ENCODE measurements around the gene PRSS16.

GRCh38 chr6:27286141-27286540 is 38.6 kb downstream of the PRSS16 start:
- no peak for TF ChIP-seq CTCF (conservative IDR thresholded peaks at IDR 0.05)
- no peak for TF ChIP-seq EZH2 (IDR thresholded peaks at IDR 0.05; ENCODE audit: low read depth)
